Measurements from ENCODE around the gene ARHGEF25.
A peak's percentile ranks its signal among the peaks of the same experiment; 100 is the strongest.
"Not testable (repeated sequence)": the region's sequence is repeated elsewhere in the genome, so short reads cannot be mapped to it uniquely, and the experiment has no call there.

The ARHGEF25 gene

DNA sequence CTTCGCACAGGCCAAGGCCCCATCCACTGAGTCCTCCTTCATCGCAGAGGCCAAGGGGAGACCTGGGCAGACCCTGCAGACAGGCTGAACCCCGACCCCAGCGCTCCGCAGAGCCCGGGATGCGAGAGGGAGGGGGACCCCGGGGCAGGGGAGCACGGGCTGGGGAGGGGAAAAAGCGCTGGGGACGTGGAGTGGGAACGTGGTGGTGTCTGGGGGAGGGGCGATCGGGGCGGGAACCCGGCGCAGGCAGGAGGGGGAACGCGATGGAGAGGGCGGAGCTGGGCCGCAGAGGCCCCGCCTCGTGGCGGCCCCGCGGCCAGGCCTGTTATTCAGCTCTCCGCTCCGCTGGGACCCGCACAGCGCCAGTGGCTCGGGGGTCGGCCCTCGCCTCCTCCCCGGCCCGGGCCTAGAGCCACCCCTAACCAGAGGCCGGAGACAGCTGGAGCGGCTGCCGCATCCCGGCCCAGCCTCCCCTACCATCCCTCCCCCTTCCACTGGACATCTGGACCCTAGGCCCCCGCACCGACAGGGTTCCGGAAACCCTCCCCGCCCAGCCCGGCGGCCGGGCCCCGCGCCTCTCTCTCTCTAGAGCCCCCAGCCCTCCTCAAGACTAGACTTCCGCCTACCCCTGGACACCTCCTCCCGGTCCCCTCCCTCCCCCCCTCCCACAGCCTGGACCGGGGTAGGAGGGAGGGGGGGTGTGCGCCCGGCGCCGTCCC, at the start of gene ARHGEF25:
Gene ARHGEF25 (plus strand): TSS at position 328 of the 719 bp plus-strand sequence. CDS start 460 bp downstream, outside the sequence.
- H3K9ac ChIP-seq (ENCODE audit: insufficient read length), result peak within 1 kb of the TSS; percentile 88
- peak within 1 kb of the TSS; percentile 81 for H3K27ac ChIP-seq
- peak within 1 kb of the TSS; percentile 92 for H3K4me3 ChIP-seq
- no peak for DNase-seq (ENCODE audit: low read depth, low spot score)
- peaks cover 13% of the 10 kb centered on the region; the same call in 1 of the 2 replicates for H3K36me3 ChIP-seq (ENCODE audit: insufficient read depth, low read length)
- no peaks in the 10 kb centered on the region for H3K9me3 ChIP-seq (ENCODE audit: low read depth, low read length)
- TF ChIP-seq POLR2AphosphoS5 (IDR thresholded peaks at IDR 0.05; ENCODE audit: borderline replicate concordance, low read depth, low read length) (peak; percentile 76), EZH2 (IDR thresholded peaks at IDR 0.05) (no peak)

GRCh38 chr12:57563358-57563757, 47.9 kb upstream of the ARHGEF25 start:
- no peak for DNase-seq (ENCODE audit: low read depth, low spot score)

GRCh38 chr12:57564178-57564740, 47.0 kb upstream of the ARHGEF25 start:
- no peak for TF ChIP-seq EZH2 (IDR thresholded peaks at IDR 0.05)
- no peak for TF ChIP-seq FOXP2 (optimal IDR thresholded peaks at IDR 0.05; ENCODE audit: control extremely low read depth, extremely low read length, insufficient read depth)
- TF ChIP-seq POLR2AphosphoS5 (IDR thresholded peaks at IDR 0.05; ENCODE audit: borderline replicate concordance, low read depth, low read length), result no peak
- Histone ChIP-seq H3K9me3 (ENCODE audit: low read depth, low read length) (no peaks in the 10 kb centered on the region), H3K4me3 (no peak overlapping the region), H3K36me3 (ENCODE audit: insufficient read depth, low read length) (no peaks in the 10 kb centered on the region), H3K9ac (ENCODE audit: insufficient read length) (no peak overlapping the region), H3K27ac (no peak overlapping the region)
- no peak for DNase-seq (ENCODE audit: low read depth, low spot score)

More at GRCh38 chr12:57563358-57563757, 47.9 kb upstream of the ARHGEF25 start:
- no peaks in the 10 kb centered on the region for H3K36me3 ChIP-seq (ENCODE audit: insufficient read depth, low read length)
- TF ChIP-seq FOXP2 (optimal IDR thresholded peaks at IDR 0.05; ENCODE audit: control extremely low read depth, extremely low read length, insufficient read depth) (no peak), EZH2 (IDR thresholded peaks at IDR 0.05) (no peak), POLR2AphosphoS5 (IDR thresholded peaks at IDR 0.05; ENCODE audit: borderline replicate concordance, low read depth, low read length) (no peak)
- no peaks in the 10 kb centered on the region for H3K9me3 ChIP-seq (ENCODE audit: low read depth, low read length)
- no peak overlapping the region for H3K27ac ChIP-seq
- no peak overlapping the region for H3K9ac ChIP-seq (ENCODE audit: insufficient read length)
- H3K4me3 ChIP-seq, result no peak overlapping the region

- Histone ChIP-seq H3K9me3 (ENCODE audit: low read depth, low read length) (no peaks in the 10 kb centered on the region), H3K9ac (ENCODE audit: insufficient read length) (no peak overlapping the region), H3K27ac (no peak overlapping the region), H3K36me3 (ENCODE audit: insufficient read depth, low read length) (no peaks in the 10 kb centered on the region), H3K4me3 (no peak overlapping the region)
- TF ChIP-seq EZH2 (IDR thresholded peaks at IDR 0.05) (no peak), POLR2AphosphoS5 (IDR thresholded peaks at IDR 0.05; ENCODE audit: borderline replicate concordance, low read depth, low read length) (no peak), FOXP2 (optimal IDR thresholded peaks at IDR 0.05; ENCODE audit: control extremely low read depth, extremely low read length, insufficient read depth) (no peak)
- no peak for DNase-seq (ENCODE audit: low read depth, low spot score)
Measured at GRCh38 chr12:57568838-57569237, 42.4 kb upstream of the ARHGEF25 start.

DNA sequence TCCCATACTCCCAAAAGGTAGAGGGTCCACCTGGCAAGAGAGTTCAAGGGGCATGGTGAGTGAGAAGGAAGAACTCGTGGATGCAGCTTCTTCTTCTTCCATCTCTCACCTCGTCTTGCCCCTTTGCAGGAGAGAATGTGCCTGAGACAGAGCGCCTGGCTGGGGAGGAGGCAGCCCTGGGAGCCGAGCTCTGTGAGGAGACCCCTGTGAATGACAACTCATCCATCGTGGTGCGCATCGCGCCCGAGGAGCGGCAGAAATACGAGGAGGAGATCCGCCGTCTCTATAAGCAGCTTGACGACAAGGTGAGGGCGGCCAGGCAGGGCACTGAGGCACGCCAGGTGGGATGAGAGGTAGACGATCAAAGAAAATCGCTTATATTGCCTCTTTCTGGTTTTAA, 41.4 kb upstream of the ARHGEF25 start:
- H3K36me3 ChIP-seq (ENCODE audit: insufficient read depth, low read length), result no peaks in the 10 kb centered on the region
- H3K27ac ChIP-seq, result no peak overlapping the region
- TF ChIP-seq FOXP2 (optimal IDR thresholded peaks at IDR 0.05; ENCODE audit: control extremely low read depth, extremely low read length, insufficient read depth) (no peak), EZH2 (IDR thresholded peaks at IDR 0.05) (no peak), POLR2AphosphoS5 (IDR thresholded peaks at IDR 0.05; ENCODE audit: borderline replicate concordance, low read depth, low read length) (no peak)
- no peak overlapping the region for H3K4me3 ChIP-seq
- no peaks in the 10 kb centered on the region for H3K9me3 ChIP-seq (ENCODE audit: low read depth, low read length)
- H3K9ac ChIP-seq (ENCODE audit: insufficient read length), result no peak overlapping the region
- DNase-seq (ENCODE audit: low read depth, low spot score), result no peak

GRCh38 chr12:57570438-57570837, 40.8 kb upstream of the ARHGEF25 start:
- H3K36me3 ChIP-seq (ENCODE audit: insufficient read depth, low read length); DNase-seq (ENCODE audit: low read depth, low spot score); H3K27ac ChIP-seq; H3K9ac ChIP-seq (ENCODE audit: insufficient read length); H3K4me3 ChIP-seq; H3K9me3 ChIP-seq (ENCODE audit: low read depth, low read length): not testable (repeated sequence)

- Histone ChIP-seq H3K4me3 (no peak overlapping the region), H3K9ac (ENCODE audit: insufficient read length) (no peak overlapping the region), H3K27ac (no peak overlapping the region), H3K9me3 (ENCODE audit: low read depth, low read length) (no peaks in the 10 kb centered on the region), H3K36me3 (ENCODE audit: insufficient read depth, low read length) (no peaks in the 10 kb centered on the region)
- DNase-seq (ENCODE audit: low read depth, low spot score), result no peak
- no peak for TF ChIP-seq FOXP2 (optimal IDR thresholded peaks at IDR 0.05; ENCODE audit: control extremely low read depth, extremely low read length, insufficient read depth)
- no peak for TF ChIP-seq POLR2AphosphoS5 (IDR thresholded peaks at IDR 0.05; ENCODE audit: borderline replicate concordance, low read depth, low read length)
- TF ChIP-seq EZH2 (IDR thresholded peaks at IDR 0.05), result no peak
Measured at GRCh38 chr12:57571926-57572762, 39.1 kb upstream of the ARHGEF25 start.

GRCh38 chr12:57574795-57575194, 36.4 kb upstream of the ARHGEF25 start:
- no peak for TF ChIP-seq FOXP2 (optimal IDR thresholded peaks at IDR 0.05; ENCODE audit: control extremely low read depth, extremely low read length, insufficient read depth)
- TF ChIP-seq EZH2 (IDR thresholded peaks at IDR 0.05), result no peak
- no peak for TF ChIP-seq POLR2AphosphoS5 (IDR thresholded peaks at IDR 0.05; ENCODE audit: borderline replicate concordance, low read depth, low read length)
- no peak for DNase-seq (ENCODE audit: low read depth, low spot score)
- no peak overlapping the region for H3K4me3 ChIP-seq
- no peak overlapping the region for H3K27ac ChIP-seq
- no peak overlapping the region for H3K9ac ChIP-seq (ENCODE audit: insufficient read length)
- no peaks in the 10 kb centered on the region for H3K9me3 ChIP-seq (ENCODE audit: low read depth, low read length)
- no peaks in the 10 kb centered on the region for H3K36me3 ChIP-seq (ENCODE audit: insufficient read depth, low read length)
